Transverse colon (tissue), 4 donors: Measurements from ENCODE around the gene RCCD1.

Source experiments
- POLR2AphosphoS5 ChIP-seq, 3 donors: sonication (generic); formaldehyde crosslinking; IDR thresholded peaks; one replicate each; pipeline ENCODE4 v1.6.1; 2016; ENCODE audit warnings: antibody characterized with exemption in 3 of 3
- TF ChIP-seq, protein P1 (sequence below), 5 experiments: fragments of 200-600 bp in 3 of 5; fragments of 450-650 bp in 2 of 5; sonication (generic) in 3 of 5; IDR thresholded peaks; 1 replicate in 2 of 5; 2 replicates in 3 of 5; pipeline ENCODE4 v1.5.1; 2016 to 2017; ENCODE audit warnings: antibody characterized with exemption in 5 of 5, inconsistent platforms in 3 of 5, mild to moderate bottlenecking in 2 of 5, moderate library complexity in 1 of 5

DNA sequence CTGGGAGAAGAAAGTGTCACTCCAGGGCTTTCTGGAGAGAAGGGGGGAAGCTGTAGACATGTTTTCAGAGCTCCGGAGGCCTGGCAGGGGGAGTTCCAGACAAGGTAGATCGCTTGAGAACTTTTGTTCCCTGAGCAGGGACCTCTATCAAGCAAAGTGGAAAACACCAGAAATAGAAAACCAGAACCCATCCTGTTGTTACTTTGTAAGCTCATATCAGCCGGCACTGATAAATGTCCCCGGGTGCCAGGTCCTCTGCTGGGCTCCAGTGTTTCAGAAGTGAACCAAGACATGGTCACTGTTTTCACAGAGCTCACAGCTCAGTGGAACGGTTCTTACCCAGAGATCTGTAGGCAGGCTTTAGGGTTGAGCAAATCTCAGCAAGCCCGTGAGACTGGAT, 35.8 kb upstream of the RCCD1 start:
- TF ChIP-seq, protein P1, sequence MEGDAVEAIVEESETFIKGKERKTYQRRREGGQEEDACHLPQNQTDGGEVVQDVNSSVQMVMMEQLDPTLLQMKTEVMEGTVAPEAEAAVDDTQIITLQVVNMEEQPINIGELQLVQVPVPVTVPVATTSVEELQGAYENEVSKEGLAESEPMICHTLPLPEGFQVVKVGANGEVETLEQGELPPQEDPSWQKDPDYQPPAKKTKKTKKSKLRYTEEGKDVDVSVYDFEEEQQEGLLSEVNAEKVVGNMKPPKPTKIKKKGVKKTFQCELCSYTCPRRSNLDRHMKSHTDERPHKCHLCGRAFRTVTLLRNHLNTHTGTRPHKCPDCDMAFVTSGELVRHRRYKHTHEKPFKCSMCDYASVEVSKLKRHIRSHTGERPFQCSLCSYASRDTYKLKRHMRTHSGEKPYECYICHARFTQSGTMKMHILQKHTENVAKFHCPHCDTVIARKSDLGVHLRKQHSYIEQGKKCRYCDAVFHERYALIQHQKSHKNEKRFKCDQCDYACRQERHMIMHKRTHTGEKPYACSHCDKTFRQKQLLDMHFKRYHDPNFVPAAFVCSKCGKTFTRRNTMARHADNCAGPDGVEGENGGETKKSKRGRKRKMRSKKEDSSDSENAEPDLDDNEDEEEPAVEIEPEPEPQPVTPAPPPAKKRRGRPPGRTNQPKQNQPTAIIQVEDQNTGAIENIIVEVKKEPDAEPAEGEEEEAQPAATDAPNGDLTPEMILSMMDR (IDR thresholded peaks at IDR 0.05), result no peak
- no peak for TF ChIP-seq POLR2AphosphoS5 (IDR thresholded peaks at IDR 0.05)
